PC-9 (cell line): ENCODE measurements around the gene TEX29. TPM values are rescaled to one million over a fixed set of nuclear protein-coding genes. Genes with fewer than 3 reads are reported as not detected.

Experiments used
- BruUV-seq: library from RNA; stranded (reverse); fragments of 400-500 nt; replicated peaks from 2 replicates; lab custom pipeline; 2021; lab: Mats Ljungman, UMichigan
- CTCF ChIA-PET: fragments of 300-600 bp; sonication (Branson Sonifier 250); formaldehyde crosslinking; loops from one replicate; lab custom pipeline; 2022; ENCODE audit warnings: antibody characterized with exemption; lab: Charles Lee
- POLR2A ChIA-PET: fragments of 300-600 bp; sonication (Branson Sonifier 250); formaldehyde crosslinking; loops from one replicate; lab custom pipeline; 2022; ENCODE audit warnings: antibody characterized with exemption; ENCODE audit not compliant: unreplicated experiment; lab: Charles Lee
- DNase-seq, 2 experiments: peaks; one replicate each; pipeline versions ENCODE4 v3.0.0 to v3.0.0-alpha.2; 2015 to 2022; ENCODE audit warnings: mixed read lengths in 1 of 2
- H2AFZ ChIP-seq: fragments of 200-600 bp; sonication (generic); 2 replicates; pipeline ENCODE4 v1.8.1; 2017; ENCODE audit warnings: antibody characterized with exemption
- H3F3A ChIP-seq: fragments of 200-600 bp; sonication (generic); 2 replicates; pipeline ENCODE4 v1.8.1; 2017; ENCODE audit warnings: antibody characterized with exemption, mild to moderate bottlenecking, low read depth; ENCODE audit not compliant: insufficient read depth
- H3K27ac ChIP-seq: fragments of 200-600 bp; sonication (generic); 2 replicates; pipeline ENCODE4 v1.6.1; 2016; ENCODE audit warnings: mixed run types
- H3K27me3 ChIP-seq: fragments of 200-600 bp; sonication (generic); 2 replicates; pipeline ENCODE4 v1.6.1; 2016; ENCODE audit warnings: low read depth, mixed run types; ENCODE audit not compliant: insufficient read depth
- H3K36me3 ChIP-seq: fragments of 200-600 bp; sonication (generic); 2 replicates; pipeline ENCODE4 v1.6.1; 2016; ENCODE audit warnings: low read depth, mixed run types
- H3K4me1 ChIP-seq: fragments of 200-600 bp; sonication (generic); replicated peaks from 2 replicates; pipeline ENCODE4 v1.6.1; 2016; ENCODE audit warnings: mixed run types; ENCODE audit not compliant: insufficient read depth
- H3K4me2 ChIP-seq: fragments of 200-600 bp; sonication (generic); 2 replicates; pipeline ENCODE4 v1.6.1; 2017; ENCODE audit warnings: mixed run types
- H3K4me3 ChIP-seq: fragments of 200-600 bp; sonication (generic); 2 replicates; pipeline ENCODE4 v1.6.1; 2016; ENCODE audit warnings: mixed run types
- H3K79me2 ChIP-seq: fragments of 200-600 bp; sonication (generic); 2 replicates; pipeline ENCODE4 v1.6.1; 2017; ENCODE audit warnings: low read depth, mixed run types
- H3K9me2 ChIP-seq: fragments of 200-600 bp; sonication (generic); 2 replicates; pipeline ENCODE4 v1.8.1; 2017; ENCODE audit warnings: mild to moderate bottlenecking; ENCODE audit not compliant: insufficient read depth
- H3K9me3 ChIP-seq: fragments of 200-600 bp; sonication (generic); 2 replicates; pipeline ENCODE4 v1.8.1; 2016; ENCODE audit warnings: low read depth; ENCODE audit not compliant: insufficient read depth
- H4K20me1 ChIP-seq: fragments of 200-600 bp; sonication (generic); 2 replicates; pipeline ENCODE4 v1.8.1; 2017; ENCODE audit not compliant: insufficient read depth
- EZH2 ChIP-seq: fragments of 200-600 bp; sonication (generic); IDR thresholded peaks from 2 replicates; pipeline ENCODE4 v1.8.0; 2017; ENCODE audit warnings: antibody characterized with exemption, low read depth
- intact Hi-C: fragments of 100-400 bp; cut with micrococcal nuclease; formaldehyde crosslinking; loops from one replicate; pipeline ENCODE4 v1.10.0; 2022; ENCODE audit not compliant: unreplicated experiment
- total RNA-seq: library from RNA; stranded (reverse); gene quantifications from 2 replicates; pipeline ENCODE4 v1.2.3, GENCODE V29; 2021
- TF ChIP-seq, protein P1 (sequence below): fragments of 200-600 bp; sonication (generic); conservative IDR thresholded peaks from 2 replicates; pipeline ENCODE4 v1.6.1; 2017; ENCODE audit warnings: mixed run types, antibody characterized with exemption, mild to moderate bottlenecking, moderate library complexity

TEX29 gene
- total RNA-seq, 1 experiment from 2014 or later: not detected

DNA sequence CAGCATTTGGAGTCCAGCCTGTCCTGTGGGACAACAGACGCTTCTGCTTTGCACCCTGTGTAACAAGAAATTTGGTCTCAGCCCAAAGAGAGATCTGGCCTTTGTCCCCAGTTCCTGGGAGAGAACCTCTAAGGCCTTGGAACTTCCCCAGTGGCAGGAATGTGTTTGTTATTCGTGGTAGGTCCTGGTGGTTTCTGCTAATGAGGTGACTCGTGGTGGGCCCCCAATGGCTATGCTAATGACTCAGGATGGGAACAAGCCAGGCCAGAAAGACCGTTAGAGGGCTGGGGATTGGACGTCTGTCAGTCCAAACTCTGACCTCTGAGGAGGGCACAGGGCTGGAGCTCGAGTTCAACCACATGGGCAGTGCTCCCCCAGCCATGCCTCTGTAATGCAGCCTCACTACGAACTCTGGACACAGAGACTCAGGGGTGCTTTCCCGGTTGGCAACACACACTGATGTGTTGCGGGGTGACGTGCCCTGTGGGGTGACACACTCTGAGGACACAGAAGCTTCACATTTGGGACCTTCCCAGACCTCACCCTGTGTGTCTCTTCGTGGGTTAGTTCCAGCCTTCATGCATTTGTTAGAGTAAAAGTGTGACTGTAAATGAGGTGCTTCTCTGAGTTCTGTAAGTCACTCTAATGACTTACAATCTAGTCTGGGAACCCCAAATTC is 38.9 kb downstream of the TEX29 start:
- BruUV-seq: no TSS peak
- POLR2A ChIA-PET: no interaction called here
- Histone ChIP-seq H3K36me3 (no peaks in the 10 kb centered on the region), H3K27me3 (peaks cover 95% of the 10 kb centered on the region), H3K9me2 (no peaks in the 10 kb centered on the region), H3K9me3 (no peaks in the 10 kb centered on the region), H3K4me3 (no peak overlapping the region), H3K79me2 (no peaks in the 10 kb centered on the region), H3K4me1 (no peaks in the 10 kb centered on the region), H3F3A (no peaks in the 10 kb centered on the region), H3K27ac (no peak overlapping the region), H4K20me1 (peaks cover 7% of the 10 kb centered on the region; the same call in 1 of the 2 replicates), H2AFZ (no peak overlapping the region), H3K4me2 (no peak overlapping the region)
- intact Hi-C loops: no loop called here
- CTCF ChIA-PET: no interaction called here
- TF ChIP-seq EZH2: no peak
- TF ChIP-seq, protein P1, sequence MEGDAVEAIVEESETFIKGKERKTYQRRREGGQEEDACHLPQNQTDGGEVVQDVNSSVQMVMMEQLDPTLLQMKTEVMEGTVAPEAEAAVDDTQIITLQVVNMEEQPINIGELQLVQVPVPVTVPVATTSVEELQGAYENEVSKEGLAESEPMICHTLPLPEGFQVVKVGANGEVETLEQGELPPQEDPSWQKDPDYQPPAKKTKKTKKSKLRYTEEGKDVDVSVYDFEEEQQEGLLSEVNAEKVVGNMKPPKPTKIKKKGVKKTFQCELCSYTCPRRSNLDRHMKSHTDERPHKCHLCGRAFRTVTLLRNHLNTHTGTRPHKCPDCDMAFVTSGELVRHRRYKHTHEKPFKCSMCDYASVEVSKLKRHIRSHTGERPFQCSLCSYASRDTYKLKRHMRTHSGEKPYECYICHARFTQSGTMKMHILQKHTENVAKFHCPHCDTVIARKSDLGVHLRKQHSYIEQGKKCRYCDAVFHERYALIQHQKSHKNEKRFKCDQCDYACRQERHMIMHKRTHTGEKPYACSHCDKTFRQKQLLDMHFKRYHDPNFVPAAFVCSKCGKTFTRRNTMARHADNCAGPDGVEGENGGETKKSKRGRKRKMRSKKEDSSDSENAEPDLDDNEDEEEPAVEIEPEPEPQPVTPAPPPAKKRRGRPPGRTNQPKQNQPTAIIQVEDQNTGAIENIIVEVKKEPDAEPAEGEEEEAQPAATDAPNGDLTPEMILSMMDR: no peak
- DNase-seq: no peak

DNA sequence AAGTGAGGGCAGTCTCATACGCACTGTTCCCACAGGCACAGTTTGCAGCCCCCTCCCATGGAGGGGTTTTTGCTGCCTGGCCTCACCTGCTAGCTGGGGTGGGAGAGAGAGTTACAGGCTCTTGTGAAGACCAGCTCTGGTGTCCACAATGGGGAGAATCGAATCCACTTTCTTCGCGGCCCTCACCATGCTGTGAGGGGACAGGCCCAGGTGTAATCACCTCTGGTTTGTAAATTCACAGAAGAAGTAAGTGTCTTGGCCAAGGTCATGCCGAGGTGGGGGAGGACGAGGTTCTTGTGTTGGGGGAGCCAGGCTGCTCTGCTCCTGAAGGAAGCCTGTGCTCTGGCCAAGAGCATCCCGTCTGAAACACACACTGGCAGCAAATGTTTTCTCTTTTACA is 39.5 kb downstream of the TEX29 start:
- no TSS peak for BruUV-seq
- Histone ChIP-seq H3K27me3 (peaks cover 93% of the 10 kb centered on the region), H3K4me2 (no peak overlapping the region), H3F3A (no peaks in the 10 kb centered on the region), H4K20me1 (peaks cover 7% of the 10 kb centered on the region; the same call in 1 of the 2 replicates), H3K27ac (no peak overlapping the region), H3K4me3 (no peak overlapping the region), H3K36me3 (no peaks in the 10 kb centered on the region), H3K9me3 (no peaks in the 10 kb centered on the region), H3K79me2 (no peaks in the 10 kb centered on the region), H3K4me1 (no peaks in the 10 kb centered on the region), H3K9me2 (no peaks in the 10 kb centered on the region), H2AFZ (no peak overlapping the region)
- ChIA-PET POLR2A (no interaction called here), CTCF (no interaction called here)
- intact Hi-C loops: no loop called here
- TF ChIP-seq EZH2: no peak
- TF ChIP-seq, protein P1: no peak
- DNase-seq: no peak

DNA sequence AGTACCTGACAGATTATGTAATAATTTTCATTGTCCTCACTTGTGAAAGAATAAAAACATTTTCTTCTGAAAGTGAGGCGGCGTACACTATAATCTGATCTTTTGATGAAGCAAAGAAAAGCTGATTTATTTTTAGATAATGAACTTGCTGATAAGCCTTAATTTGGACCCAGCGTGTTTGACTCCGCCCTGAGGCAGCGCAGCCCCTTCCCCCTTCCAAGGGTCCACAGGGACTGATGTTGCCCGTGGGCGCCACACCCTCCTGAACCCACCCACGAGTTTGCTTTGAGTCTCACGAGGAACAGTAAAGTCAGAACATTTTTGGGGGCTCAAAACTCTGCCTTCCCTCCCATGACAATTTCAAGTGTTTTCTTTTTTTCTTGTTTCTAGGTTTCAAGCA is 40.0 kb downstream of the TEX29 start:
- Histone ChIP-seq H3F3A (no peaks in the 10 kb centered on the region), H2AFZ (no peak overlapping the region), H3K9me3 (no peaks in the 10 kb centered on the region), H3K27me3 (peaks cover 93% of the 10 kb centered on the region), H4K20me1 (peaks cover 7% of the 10 kb centered on the region; the same call in 1 of the 2 replicates), H3K4me2 (no peak overlapping the region), H3K79me2 (no peaks in the 10 kb centered on the region), H3K9me2 (no peaks in the 10 kb centered on the region), H3K4me1 (no peaks in the 10 kb centered on the region), H3K4me3 (no peak overlapping the region), H3K36me3 (no peaks in the 10 kb centered on the region), H3K27ac (no peak overlapping the region)
- intact Hi-C loops: no loop called here
- TF ChIP-seq EZH2: no peak
- TF ChIP-seq, protein P1: no peak
- BruUV-seq: no TSS peak
- POLR2A ChIA-PET: no interaction called here
- no peak for DNase-seq
- CTCF ChIA-PET: no interaction called here
